ENCODE measurements around the gene CFAP251. TPM values are rescaled to one million over a fixed set of nuclear protein-coding genes. Genes with fewer than 3 reads are reported as not detected.
A peak's percentile ranks its signal among the peaks of the same experiment; 100 is the strongest.

Gene CFAP251
- total and polyA plus RNA-seq, 2 donors (not counting 3 experiments of a cell fraction or from before 2014, with no cell fraction given), result 3.3 to 4.0 TPM

DNA sequence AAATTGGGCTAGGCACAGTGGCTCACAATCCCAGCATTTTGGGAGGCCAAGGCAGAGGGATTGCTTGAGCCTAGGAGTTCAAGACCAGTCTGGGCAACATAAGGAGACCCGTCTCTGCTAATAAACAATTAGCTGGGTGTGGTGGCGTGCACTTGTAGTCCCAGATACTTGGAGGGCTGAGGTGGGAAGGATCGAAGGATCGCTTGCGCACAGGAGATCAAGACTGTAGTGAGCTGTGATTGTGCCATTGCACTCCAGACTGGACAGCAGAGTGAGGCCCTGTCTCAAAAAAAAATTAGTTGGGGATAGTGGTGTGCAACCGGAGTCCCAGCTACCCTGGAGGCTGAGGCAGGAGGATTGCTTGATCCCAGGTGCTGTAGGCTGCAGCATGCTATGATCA is 64.6 kb downstream of the CFAP251 start:
- BruUV-seq (replicated peaks), result no TSS peak
- dilution Hi-C loops (cut with MboI; ENCODE audit: extremely low pct_ligation_motif_present, low sequenced_read_pairs), result no loop called here

DNA sequence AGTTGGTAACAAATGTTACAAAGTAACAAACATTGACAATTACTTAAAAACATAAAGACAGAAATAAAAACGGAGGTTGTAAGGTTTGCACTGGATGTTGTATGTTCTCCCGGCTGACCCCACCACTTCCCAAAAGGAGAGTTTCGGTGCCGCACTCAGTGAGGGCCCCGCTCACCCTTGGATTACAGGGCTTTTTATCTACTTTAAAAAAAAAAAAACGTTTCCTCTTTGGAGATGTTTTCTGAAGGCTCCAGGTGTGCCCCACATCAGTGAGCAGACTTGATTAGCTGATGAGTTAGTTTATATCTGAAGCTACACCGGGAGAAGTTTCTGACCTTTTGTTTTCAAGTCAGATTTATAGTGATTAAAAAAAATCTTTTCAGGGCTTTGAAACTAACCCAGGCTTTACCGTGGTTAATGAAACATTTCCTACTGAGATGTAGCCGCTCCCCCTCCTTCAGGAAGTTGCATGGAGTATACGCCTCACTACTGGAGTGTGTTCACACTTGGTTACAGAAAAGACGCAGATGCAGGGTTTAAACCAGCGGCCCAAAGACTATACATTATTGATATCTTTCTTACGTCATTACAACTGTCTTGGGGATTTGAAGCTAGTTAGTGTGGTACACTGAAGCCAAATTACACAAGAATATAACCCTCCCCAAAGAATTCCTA is 65.3 kb downstream of the CFAP251 start:
- intact Hi-C loops (cut with micrococcal nuclease) (no loop called here), dilution Hi-C loops (cut with MboI; ENCODE audit: extremely low pct_ligation_motif_present, low sequenced_read_pairs) (no loop called here)
- TF ChIP-seq MYC (IDR thresholded peaks at IDR 0.05; ENCODE audit: low read depth, low read length), result no peak
- TF ChIP-seq POLR2AphosphoS5 (IDR thresholded peaks at IDR 0.05; ENCODE audit: insufficient read depth, low read depth, low read length), result no peak
- no peak for TF ChIP-seq GATA2 (IDR thresholded peaks at IDR 0.05; ENCODE audit: insufficient read depth, insufficient read length, low read depth, low read length)
- TF ChIP-seq, protein P1, sequence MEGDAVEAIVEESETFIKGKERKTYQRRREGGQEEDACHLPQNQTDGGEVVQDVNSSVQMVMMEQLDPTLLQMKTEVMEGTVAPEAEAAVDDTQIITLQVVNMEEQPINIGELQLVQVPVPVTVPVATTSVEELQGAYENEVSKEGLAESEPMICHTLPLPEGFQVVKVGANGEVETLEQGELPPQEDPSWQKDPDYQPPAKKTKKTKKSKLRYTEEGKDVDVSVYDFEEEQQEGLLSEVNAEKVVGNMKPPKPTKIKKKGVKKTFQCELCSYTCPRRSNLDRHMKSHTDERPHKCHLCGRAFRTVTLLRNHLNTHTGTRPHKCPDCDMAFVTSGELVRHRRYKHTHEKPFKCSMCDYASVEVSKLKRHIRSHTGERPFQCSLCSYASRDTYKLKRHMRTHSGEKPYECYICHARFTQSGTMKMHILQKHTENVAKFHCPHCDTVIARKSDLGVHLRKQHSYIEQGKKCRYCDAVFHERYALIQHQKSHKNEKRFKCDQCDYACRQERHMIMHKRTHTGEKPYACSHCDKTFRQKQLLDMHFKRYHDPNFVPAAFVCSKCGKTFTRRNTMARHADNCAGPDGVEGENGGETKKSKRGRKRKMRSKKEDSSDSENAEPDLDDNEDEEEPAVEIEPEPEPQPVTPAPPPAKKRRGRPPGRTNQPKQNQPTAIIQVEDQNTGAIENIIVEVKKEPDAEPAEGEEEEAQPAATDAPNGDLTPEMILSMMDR (IDR thresholded peaks at IDR 0.05; ENCODE audit: extremely low read depth in 1 of 2, insufficient read depth in 1 of 2, low read depth in 1 of 2, low read length in 2 of 2), result no peak
- TF ChIP-seq FOS (IDR thresholded peaks at IDR 0.05; ENCODE audit: borderline replicate concordance, insufficient read depth, low read length), result no peak
- TF ChIP-seq POLR2A (IDR thresholded peaks at IDR 0.05; ENCODE audit: low read depth, low read length), result no peak
- TF ChIP-seq, protein P2, sequence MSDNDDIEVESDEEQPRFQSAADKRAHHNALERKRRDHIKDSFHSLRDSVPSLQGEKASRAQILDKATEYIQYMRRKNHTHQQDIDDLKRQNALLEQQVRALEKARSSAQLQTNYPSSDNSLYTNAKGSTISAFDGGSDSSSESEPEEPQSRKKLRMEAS (IDR thresholded peaks at IDR 0.05; ENCODE audit: insufficient read depth, insufficient read length), result no peak
- TF ChIP-seq JUN (IDR thresholded peaks at IDR 0.05; ENCODE audit: borderline replicate concordance, insufficient read depth, insufficient read length, low read depth), result no peak
- no peak for TF ChIP-seq EZH2 (IDR thresholded peaks at IDR 0.05; ENCODE audit: borderline replicate concordance, low read depth, low read length, severe bottlenecking)
- H3K36me3 ChIP-seq (ENCODE audit: control insufficient read depth in 2 of 2, extremely low read depth in 1 of 2, insufficient read depth in 2 of 2, low read length in 2 of 2), result no peaks in the 10 kb centered on the region
- H3K9me3 ChIP-seq (replicated peaks; ENCODE audit: control insufficient read depth, insufficient read depth, low read length), result no peaks in the 10 kb centered on the region
- peak overlapping the region; percentile 80 for H2AFZ ChIP-seq (ENCODE audit: low read depth, low read length)
- BruUV-seq (replicated peaks), result no TSS peak
- FAIRE-seq (peak; percentile 57), DNase-seq (ENCODE audit: low read depth, low spot score) (no peak)
- H3K79me2 ChIP-seq (ENCODE audit: control insufficient read depth, insufficient read depth, low read length), result no peaks in the 10 kb centered on the region
- H4K20me1 ChIP-seq (replicated peaks; ENCODE audit: control insufficient read depth, extremely low read depth, insufficient read depth, low read length), result no peaks in the 10 kb centered on the region
- no peak overlapping the region for H3K4me2 ChIP-seq (ENCODE audit: insufficient read depth, low read length)
- no peak overlapping the region for H3K4me3 ChIP-seq (replicated peaks in 1 of 3; ENCODE audit: insufficient read depth in 1 of 3, low read depth in 1 of 3, low read length in 3 of 3)
- CTCF ChIA-PET, result interaction anchor here (0.7 to 1.6 kb wide), 6 partner anchors 8 to 67 kb away, joined by 3 to 6 read pairs (median 3); partner anchors contain the start of gene CFAP251
- POLR2A ChIA-PET, result no interaction called here
- no peaks in the 10 kb centered on the region for H3K9me1 ChIP-seq (replicated peaks; ENCODE audit: control insufficient read depth, extremely low read depth, insufficient read depth, low read length)
- no peak overlapping the region for H3K9ac ChIP-seq (replicated peaks; ENCODE audit: extremely low read depth, insufficient read depth, low read length)
- peaks cover 4% of the 10 kb centered on the region for H3K4me1 ChIP-seq (ENCODE audit: control insufficient read depth, extremely low read depth, insufficient read depth, low read length)
- no peaks in the 10 kb centered on the region for H3K27me3 ChIP-seq (ENCODE audit: control insufficient read depth in 2 of 2, insufficient read depth in 2 of 2, low read length in 2 of 2)
- no peak overlapping the region for H3K27ac ChIP-seq (ENCODE audit: insufficient read depth, low read depth, low read length)

More for the DNA sequence above, 64.6 kb downstream of the CFAP251 start:
- FAIRE-seq (no peak), DNase-seq (ENCODE audit: low read depth, low spot score) (no peak)
- ChIA-PET POLR2A (no interaction called here), CTCF (interaction anchor here (0.7 to 1.6 kb wide), 4 partner anchors 9 to 66 kb away, joined by 3 to 6 read pairs (median 4); partner anchors contain the start of gene CFAP251)
- H3K9me1 ChIP-seq (replicated peaks; ENCODE audit: control insufficient read depth, extremely low read depth, insufficient read depth, low read length), result no peaks in the 10 kb centered on the region
- no peaks in the 10 kb centered on the region for H4K20me1 ChIP-seq (replicated peaks; ENCODE audit: control insufficient read depth, extremely low read depth, insufficient read depth, low read length)
- H3K27ac ChIP-seq (ENCODE audit: insufficient read depth, low read depth, low read length), result no peak overlapping the region
- TF ChIP-seq FOS (IDR thresholded peaks at IDR 0.05; ENCODE audit: borderline replicate concordance, insufficient read depth, low read length), result no peak
- H3K36me3 ChIP-seq (ENCODE audit: control insufficient read depth in 2 of 2, extremely low read depth in 1 of 2, insufficient read depth in 2 of 2, low read length in 2 of 2), result no peaks in the 10 kb centered on the region
- no peak overlapping the region for H3K9ac ChIP-seq (replicated peaks; ENCODE audit: extremely low read depth, insufficient read depth, low read length)
- intact Hi-C loops (cut with micrococcal nuclease), result no loop called here
- H3K4me2 ChIP-seq (ENCODE audit: insufficient read depth, low read length), result no peak overlapping the region
- no peak overlapping the region for H3K4me3 ChIP-seq (replicated peaks in 1 of 3; ENCODE audit: insufficient read depth in 1 of 3, low read depth in 1 of 3, low read length in 3 of 3)
- no peaks in the 10 kb centered on the region for H3K27me3 ChIP-seq (ENCODE audit: control insufficient read depth in 2 of 2, insufficient read depth in 2 of 2, low read length in 2 of 2)
- no peaks in the 10 kb centered on the region for H3K79me2 ChIP-seq (ENCODE audit: control insufficient read depth, insufficient read depth, low read length)
- H2AFZ ChIP-seq (ENCODE audit: low read depth, low read length), result no peak overlapping the region
- H3K9me3 ChIP-seq (replicated peaks; ENCODE audit: control insufficient read depth, insufficient read depth, low read length), result no peaks in the 10 kb centered on the region
- peaks cover 4% of the 10 kb centered on the region for H3K4me1 ChIP-seq (ENCODE audit: control insufficient read depth, extremely low read depth, insufficient read depth, low read length)
